Upper lobe of left lung (tissue), 4 donors: ENCODE measurements around the gene SUPT6H.

Experiments
- POLR2A ChIP-seq, 4 donors: fragments of 450-650 bp; IDR thresholded peaks; one replicate each; pipeline ENCODE4 v1.5.1; 2016 to 2017; ENCODE audit warnings: antibody characterized with exemption in 4 of 4, mild to moderate bottlenecking in 2 of 4
- TF ChIP-seq, protein P1 (sequence below), 6 experiments: fragments of 450-650 bp in 4 of 6; fragments of 200-600 bp in 2 of 6; sonication (generic) in 2 of 6; IDR thresholded peaks; one replicate each; pipeline ENCODE4 v1.5.1; 2016 to 2019; ENCODE audit warnings: antibody characterized with exemption in 6 of 6

DNA sequence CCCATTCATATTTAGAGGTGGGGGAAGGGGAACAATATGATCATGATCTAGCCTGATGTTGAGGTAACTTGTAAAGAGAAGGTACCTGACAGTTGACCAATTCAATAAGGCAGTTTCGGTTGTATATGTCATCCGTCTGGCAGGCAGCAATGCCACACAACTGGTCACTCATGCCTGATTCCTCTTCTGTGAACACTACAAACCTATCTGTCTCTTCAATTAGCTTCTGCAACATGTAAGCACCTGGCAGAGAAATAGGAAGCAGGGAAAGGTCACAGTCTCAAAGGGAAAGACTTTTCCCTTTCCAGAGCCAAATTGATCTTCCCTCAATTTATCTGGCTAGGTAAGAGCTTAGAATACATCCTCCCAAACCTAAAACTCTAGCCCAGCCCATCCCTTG lies 37.9 kb upstream of the SUPT6H start:
- TF ChIP-seq, protein P1, sequence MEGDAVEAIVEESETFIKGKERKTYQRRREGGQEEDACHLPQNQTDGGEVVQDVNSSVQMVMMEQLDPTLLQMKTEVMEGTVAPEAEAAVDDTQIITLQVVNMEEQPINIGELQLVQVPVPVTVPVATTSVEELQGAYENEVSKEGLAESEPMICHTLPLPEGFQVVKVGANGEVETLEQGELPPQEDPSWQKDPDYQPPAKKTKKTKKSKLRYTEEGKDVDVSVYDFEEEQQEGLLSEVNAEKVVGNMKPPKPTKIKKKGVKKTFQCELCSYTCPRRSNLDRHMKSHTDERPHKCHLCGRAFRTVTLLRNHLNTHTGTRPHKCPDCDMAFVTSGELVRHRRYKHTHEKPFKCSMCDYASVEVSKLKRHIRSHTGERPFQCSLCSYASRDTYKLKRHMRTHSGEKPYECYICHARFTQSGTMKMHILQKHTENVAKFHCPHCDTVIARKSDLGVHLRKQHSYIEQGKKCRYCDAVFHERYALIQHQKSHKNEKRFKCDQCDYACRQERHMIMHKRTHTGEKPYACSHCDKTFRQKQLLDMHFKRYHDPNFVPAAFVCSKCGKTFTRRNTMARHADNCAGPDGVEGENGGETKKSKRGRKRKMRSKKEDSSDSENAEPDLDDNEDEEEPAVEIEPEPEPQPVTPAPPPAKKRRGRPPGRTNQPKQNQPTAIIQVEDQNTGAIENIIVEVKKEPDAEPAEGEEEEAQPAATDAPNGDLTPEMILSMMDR (IDR thresholded peaks at IDR 0.05): no peak
- no peak for TF ChIP-seq POLR2A (IDR thresholded peaks at IDR 0.05)
